Endothelial cell of umbilical vein (primary cell): ENCODE measurements around the gene NANS. TPM values are rescaled to one million over a fixed set of nuclear protein-coding genes. Genes with fewer than 3 reads are reported as not detected.

Experiments used
- BruUV-seq: library from RNA; stranded (reverse); fragments of 400-500 nt; replicated peaks from 2 replicates; lab custom pipeline; 2021; lab: Mats Ljungman, UMichigan
- CTCF ChIA-PET: fragments of 300-600, 350-600 bp; sonication (Branson Sonifier 250); formaldehyde crosslinking; loops from one replicate; lab custom pipeline; 2021; ENCODE audit warnings: antibody characterized with exemption, inconsistent platforms; lab: Charles Lee
- POLR2A ChIA-PET: fragments of 300-600, 350-600 bp; sonication (Branson Sonifier 250); formaldehyde crosslinking; loops from one replicate; lab custom pipeline; 2021; ENCODE audit warnings: antibody characterized with exemption, inconsistent platforms; lab: Charles Lee
- DNase-seq: peaks from one replicate; pipeline ENCODE4 v3.0.0-alpha.2; 2011; ENCODE audit warnings: low read depth, low spot score
- FAIRE-seq: peaks from 2 replicates; lab custom pipeline; 2011; peaks lifted over from hg19 to GRCh38; lab: Jason Lieb, UNC
- H2AFZ ChIP-seq: 2 replicates; pipeline ENCODE4 v1.6.0; 2012; ENCODE audit warnings: low read depth, low read length, control low read depth, inconsistent platforms
- H3K27ac ChIP-seq: 2 replicates; pipeline ENCODE4 v1.5.1; 2011; ENCODE audit warnings: low read depth, mild to moderate bottlenecking, control low read depth, low read length, moderate library complexity; ENCODE audit not compliant: insufficient read depth
- H3K27me3 ChIP-seq, 2 experiments: 2 replicates each; pipeline versions ENCODE4 v1.6.0 to v1.6.1; 2011; ENCODE audit warnings: low read length in 2 of 2, mixed read lengths in 1 of 2; ENCODE audit not compliant: control insufficient read depth in 2 of 2, insufficient read depth in 2 of 2
- H3K36me3 ChIP-seq, 2 experiments: 2 replicates in 1 of 2; 3 replicates in 1 of 2; pipeline ENCODE4 v1.5.1; 2011; ENCODE audit warnings: low read length in 2 of 2, mild to moderate bottlenecking in 1 of 2, moderate library complexity in 1 of 2; ENCODE audit not compliant: control insufficient read depth in 2 of 2, insufficient read depth in 2 of 2; ENCODE audit errors: extremely low read depth in 1 of 2
- H3K4me1 ChIP-seq: 3 replicates; pipeline ENCODE4 v1.5.1; 2011; ENCODE audit warnings: mild to moderate bottlenecking, low read length; ENCODE audit not compliant: control insufficient read depth, insufficient read depth; ENCODE audit errors: extremely low read depth
- H3K4me2 ChIP-seq: 2 replicates; pipeline ENCODE4 v1.6.1; 2011; ENCODE audit warnings: low read length, control low read depth, mixed read lengths; ENCODE audit not compliant: insufficient read depth
- H3K4me3 ChIP-seq, 3 experiments: fragments of 200-600 bp in 1 of 3; sonication (generic), shearing (Covaris generic) in 1 of 3; replicated peaks in 1 of 3; 2 replicates each; pipeline ENCODE4 v1.5.1; 2011 to 2016; ENCODE audit warnings: control low read depth in 3 of 3, low read length in 3 of 3, mild to moderate bottlenecking in 2 of 3, inconsistent platforms in 1 of 3, low read depth in 1 of 3, moderate library complexity in 1 of 3; ENCODE audit not compliant: insufficient read depth in 1 of 3
- H3K79me2 ChIP-seq: 2 replicates; pipeline ENCODE4 v1.6.0; 2012; ENCODE audit warnings: low read length, inconsistent platforms; ENCODE audit not compliant: control insufficient read depth, insufficient read depth
- H3K9ac ChIP-seq: replicated peaks from 2 replicates; pipeline ENCODE3; 2011; ENCODE audit warnings: low read length, control low read depth; ENCODE audit not compliant: insufficient read depth; ENCODE audit errors: extremely low read depth
- H3K9me1 ChIP-seq: replicated peaks from 3 replicates; pipeline ENCODE4 v1.6.0; 2011; ENCODE audit warnings: mild to moderate bottlenecking, low read length; ENCODE audit not compliant: control insufficient read depth, insufficient read depth; ENCODE audit errors: extremely low read depth
- H3K9me3 ChIP-seq: replicated peaks from 2 replicates; pipeline ENCODE4 v1.5.1; 2012; ENCODE audit warnings: low read length, inconsistent platforms; ENCODE audit not compliant: control insufficient read depth, insufficient read depth
- H4K20me1 ChIP-seq: replicated peaks from 2 replicates; pipeline ENCODE3; 2011; ENCODE audit warnings: mild to moderate bottlenecking, low read length; ENCODE audit not compliant: control insufficient read depth, insufficient read depth; ENCODE audit errors: extremely low read depth
- EZH2 ChIP-seq: IDR thresholded peaks from 2 replicates; pipeline ENCODE4 v1.6.1; 2012; ENCODE audit warnings: borderline replicate concordance, low read depth, mild to moderate bottlenecking, moderate library complexity, low read length, inconsistent platforms; ENCODE audit not compliant: severe bottlenecking
- JUN ChIP-seq: IDR thresholded peaks from 2 replicates; pipeline ENCODE4 v1.6.1; 2011; ENCODE audit warnings: borderline replicate concordance, low read depth; ENCODE audit not compliant: insufficient read length, insufficient read depth
- MAX ChIP-seq: IDR thresholded peaks from 2 replicates; pipeline ENCODE4 v1.6.1; 2011; ENCODE audit not compliant: insufficient read depth, insufficient read length
- MYC ChIP-seq: IDR thresholded peaks from one replicate; pipeline ENCODE4 v1.6.1; 2011; ENCODE audit warnings: mild to moderate bottlenecking, low read depth, low read length
- POLR2A ChIP-seq: IDR thresholded peaks from 2 replicates; pipeline ENCODE4 v1.6.1; 2012; ENCODE audit warnings: low read depth, mild to moderate bottlenecking, control low read depth, low read length
- dilution Hi-C: fragments of 300-500 bp; cut with MboI; formaldehyde crosslinking; loops from one replicate; pipeline ENCODE4 v1.15.0; 2019; ENCODE audit warnings: low sequenced_read_pairs; ENCODE audit not compliant: extremely low pct_ligation_motif_present
- intact Hi-C: fragments of 100-400 bp; cut with micrococcal nuclease; formaldehyde crosslinking; loops from one replicate; pipeline ENCODE4 v1.10.0; 2022
- polyA plus RNA-seq, 4 experiments: library from polyadenylated mRNA; depleted of rRNA in 3 of 4; stranded (reverse) in 3 of 4; unstranded in 1 of 4; fragments of >200 nt; gene quantifications; 2 replicates each; pipeline versions ENCODE4 v1.2.1 to v1.2.3, GENCODE V29; 2011 to 2012; ENCODE audit warnings: missing spikeins in 1 of 4
- total RNA-seq: library from RNA; stranded (reverse); gene quantifications from 2 replicates; pipeline ENCODE4 v1.2.3, GENCODE V29; 2021

The NANS gene
- total and polyA plus RNA-seq, 2 donors (not counting 3 experiments of a cell fraction or from before 2014, with no cell fraction given), result 85.1 to 108 TPM

- ChIA-PET POLR2A (no interaction called here), CTCF (no interaction called here)
- intact Hi-C loops, result no loop called here
- H3K9me1 ChIP-seq, result no peaks in the 10 kb centered on the region
- H3K36me3 ChIP-seq, result no peaks in the 10 kb centered on the region
- H4K20me1 ChIP-seq, result no peaks in the 10 kb centered on the region
- no peak overlapping the region for H3K9ac ChIP-seq
- FAIRE-seq (no peak), DNase-seq (no peak)
- BruUV-seq, result no TSS peak
- H2AFZ ChIP-seq, result no peak overlapping the region
- no peaks in the 10 kb centered on the region for H3K9me3 ChIP-seq
- H3K4me3 ChIP-seq, result no peak overlapping the region
- peaks cover 0 to under 1% of the 10 kb centered on the region in 2 experiments for H3K27me3 ChIP-seq
- dilution Hi-C loops, result no loop called here
- H3K79me2 ChIP-seq, result no peaks in the 10 kb centered on the region
- peaks cover 13% of the 10 kb centered on the region for H3K4me1 ChIP-seq
- H3K27ac ChIP-seq, result no peak overlapping the region
- TF ChIP-seq POLR2A, result no peak
- no peak for TF ChIP-seq JUN
- no peak for TF ChIP-seq EZH2
- H3K4me2 ChIP-seq, result no peak overlapping the region
Measured at GRCh38 chr9:98038958-98039357, 17.6 kb upstream of the NANS start.

GRCh38 chr9:98039607-98040017 is 16.9 kb upstream of the NANS start:
- no peaks in the 10 kb centered on the region for H3K9me3 ChIP-seq
- dilution Hi-C loops, result no loop called here
- H3K4me1 ChIP-seq, result peaks cover 13% of the 10 kb centered on the region
- peaks cover 0 to 2% of the 10 kb centered on the region in 2 experiments for H3K27me3 ChIP-seq
- no peak overlapping the region for H3K27ac ChIP-seq
- CTCF ChIA-PET, result no interaction called here
- DNase-seq (no peak), FAIRE-seq (no peak)
- H3K4me3 ChIP-seq, result no peak overlapping the region
- no peaks in the 10 kb centered on the region for H3K36me3 ChIP-seq
- H4K20me1 ChIP-seq, result no peaks in the 10 kb centered on the region
- intact Hi-C loops, result no loop called here
- TF ChIP-seq MAX (no peak), POLR2A (no peak), MYC (no peak)
- H3K9ac ChIP-seq, result no peak overlapping the region
- POLR2A ChIA-PET, result no interaction called here
- no peaks in the 10 kb centered on the region for H3K79me2 ChIP-seq
- H2AFZ ChIP-seq, result no peak overlapping the region
- H3K9me1 ChIP-seq, result no peaks in the 10 kb centered on the region
- BruUV-seq, result no TSS peak
- H3K4me2 ChIP-seq, result no peak overlapping the region
